NOMO-1 (cell line): ENCODE measurements around the gene TEX13D.

Experiments used
- DNase-seq, 2 experiments: peaks; one replicate each; lab custom pipeline; 2025; ENCODE audit not compliant: unreplicated experiment in 2 of 2; lab: John Stamatoyannopoulos, UW

TEX13D gene

GRCh38 chrX:124347242-124347641 is 14.8 kb downstream of the TEX13D start:
- DNase-seq: no peak

GRCh38 chrX:124348182-124348581 is 15.7 kb downstream of the TEX13D start:
- DNase-seq: no peak

- DNase-seq: no peak
Observed at GRCh38 chrX:124348885-124349453, 16.5 kb downstream of the TEX13D start.

- no peak for DNase-seq
Observed at GRCh38 chrX:124354648-124355047, 22.2 kb downstream of the TEX13D start.

- no peak for DNase-seq
Observed at GRCh38 chrX:124358800-124359383, 26.4 kb downstream of the TEX13D start.

- no peak for DNase-seq
Observed at GRCh38 chrX:124362072-124362471, 29.6 kb downstream of the TEX13D start.

- DNase-seq: no peak
Observed at GRCh38 chrX:124362761-124363160, 30.3 kb downstream of the TEX13D start.

GRCh38 chrX:124369722-124370121 is 37.3 kb downstream of the TEX13D start:
- no peak for DNase-seq

GRCh38 chrX:124373348-124373747 is 40.9 kb downstream of the TEX13D start:
- no peak for DNase-seq

- DNase-seq: no peak
Observed at GRCh38 chrX:124378643-124379042, 46.2 kb downstream of the TEX13D start.

GRCh38 chrX:124383354-124383753 is 50.9 kb downstream of the TEX13D start:
- DNase-seq: no peak

- DNase-seq: no peak
Observed at GRCh38 chrX:124386401-124386800, 53.9 kb downstream of the TEX13D start.
